Activated CD4-positive, alpha-beta memory T cell treated with anti-CD3 and anti-CD28 coated beads for 36 hours (primary cell): ENCODE results near the gene RAI14. TPM values are rescaled to one million over a fixed set of nuclear protein-coding genes. Genes with fewer than 3 reads are reported as not detected.
"Not testable (repeated sequence)": the region's sequence is repeated elsewhere in the genome, so short reads cannot be mapped to it uniquely, and the experiment has no call there.

ENCODE experiments used
- CTCF ChIA-PET: fragments of 350-600 bp; sonication (Branson Sonifier 250); formaldehyde crosslinking; loops from one replicate; lab custom pipeline; 2021; ENCODE audit warnings: antibody characterized with exemption, inconsistent platforms; lab: Charles Lee
- POLR2A ChIA-PET: fragments of 350-600 bp; sonication (Branson Sonifier 250); formaldehyde crosslinking; loops from one replicate; lab custom pipeline; 2021; ENCODE audit warnings: antibody characterized with exemption; lab: Charles Lee
- DNase-seq: peaks from one replicate; pipeline ENCODE4 v3.0.0-alpha.2; 2020
- H3K27ac Mint-ChIP-seq: one replicate; pipeline ENCODE4 v1.8.0; 2021; ENCODE audit warnings: mixed read lengths
- H3K27me3 Mint-ChIP-seq: one replicate; pipeline ENCODE4 v1.8.0; 2021; ENCODE audit warnings: mixed read lengths
- H3K36me3 Mint-ChIP-seq: one replicate; pipeline ENCODE4 v1.8.0; 2021; ENCODE audit warnings: mixed read lengths
- H3K4me1 Mint-ChIP-seq: one replicate; pipeline ENCODE4 v1.8.0; 2021; ENCODE audit warnings: low read depth, mixed read lengths
- H3K4me3 Mint-ChIP-seq: one replicate; pipeline ENCODE4 v1.8.0; 2021; ENCODE audit warnings: mild to moderate bottlenecking, mixed read lengths
- H3K9me3 Mint-ChIP-seq: one replicate; pipeline ENCODE4 v1.8.0; 2021; ENCODE audit warnings: mixed read lengths
- intact Hi-C: fragments of 100-400 bp; cut with micrococcal nuclease; formaldehyde crosslinking; loops from one replicate; pipeline ENCODE4 v1.15.1; 2023
- total RNA-seq, 2 experiments: library from RNA; stranded (reverse); gene quantifications; one replicate each; pipeline ENCODE4 v1.2.3, GENCODE V29; 2021

The RAI14 gene
- total RNA-seq, 2 experiments from 2014 or later: 3.9 to 5.4 TPM

DNA sequence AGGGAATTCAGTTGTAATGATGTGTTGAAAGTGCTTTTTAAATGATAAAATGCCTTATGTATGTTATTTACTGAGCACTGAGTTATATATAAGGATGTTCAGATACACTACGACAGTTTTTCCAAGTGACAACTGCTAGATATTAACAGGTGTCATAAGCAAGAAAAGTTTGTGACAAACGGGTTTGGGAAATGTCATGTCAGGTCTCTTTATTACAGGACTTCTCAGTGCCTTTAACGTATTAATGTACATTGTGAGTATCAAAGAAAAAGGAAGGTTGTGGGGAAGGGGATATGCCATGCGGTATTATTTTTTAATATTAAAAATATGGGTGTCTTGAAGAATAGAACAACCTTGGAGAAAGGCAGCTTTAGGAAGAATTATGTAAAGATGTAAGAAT is 56.4 kb downstream of the RAI14 start:
- intact Hi-C loops: no loop called here
- H3K4me3 Mint-ChIP-seq: no peak overlapping the region
- no peaks in the 10 kb centered on the region for H3K36me3 Mint-ChIP-seq
- H3K27ac Mint-ChIP-seq: no peak overlapping the region
- POLR2A ChIA-PET: no interaction called here
- DNase-seq: no peak
- CTCF ChIA-PET: no interaction called here
- peaks cover 2% of the 10 kb centered on the region for H3K27me3 Mint-ChIP-seq
- H3K4me1 Mint-ChIP-seq: peaks cover 3% of the 10 kb centered on the region
- H3K9me3 Mint-ChIP-seq: no peaks in the 10 kb centered on the region

GRCh38 chr5:34715711-34716110 is 59.6 kb downstream of the RAI14 start:
- ChIA-PET POLR2A (no interaction called here), CTCF (no interaction called here)
- H3K36me3 Mint-ChIP-seq: no peaks in the 10 kb centered on the region
- peaks cover 3% of the 10 kb centered on the region for H3K4me1 Mint-ChIP-seq
- no peak overlapping the region for H3K4me3 Mint-ChIP-seq
- DNase-seq: no peak
- intact Hi-C loops: no loop called here
- H3K27me3 Mint-ChIP-seq: peaks cover 2% of the 10 kb centered on the region
- no peaks in the 10 kb centered on the region for H3K9me3 Mint-ChIP-seq
- H3K27ac Mint-ChIP-seq: no peak overlapping the region

DNA sequence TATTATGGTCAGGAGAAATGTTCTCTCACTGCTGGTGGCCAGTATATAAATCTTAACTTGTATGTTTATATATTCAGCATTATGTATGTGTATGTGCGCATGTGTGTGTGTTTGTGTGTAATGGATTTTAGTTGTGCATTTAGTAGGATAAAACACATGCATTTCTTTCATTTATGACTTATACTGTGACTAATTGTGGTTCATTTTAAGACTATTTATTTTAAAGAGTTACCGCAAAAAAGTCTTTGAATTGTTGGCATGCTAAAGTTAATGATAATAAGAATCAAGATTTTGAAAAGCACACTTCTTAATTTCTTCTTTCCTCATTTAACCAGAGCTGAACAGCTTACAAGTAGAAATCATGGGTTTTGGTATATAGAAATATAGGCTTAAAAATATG is 60.9 kb downstream of the RAI14 start:
- Mint-ChIP-seq H3K9me3 (no peaks in the 10 kb centered on the region), H3K27ac (no peak overlapping the region), H3K4me1 (peaks cover 3% of the 10 kb centered on the region), H3K4me3 (no peak overlapping the region), H3K36me3 (no peaks in the 10 kb centered on the region), H3K27me3 (peaks cover 2% of the 10 kb centered on the region)
- intact Hi-C loops: no loop called here
- ChIA-PET POLR2A (no interaction called here), CTCF (no interaction called here)
- no peak for DNase-seq

DNA sequence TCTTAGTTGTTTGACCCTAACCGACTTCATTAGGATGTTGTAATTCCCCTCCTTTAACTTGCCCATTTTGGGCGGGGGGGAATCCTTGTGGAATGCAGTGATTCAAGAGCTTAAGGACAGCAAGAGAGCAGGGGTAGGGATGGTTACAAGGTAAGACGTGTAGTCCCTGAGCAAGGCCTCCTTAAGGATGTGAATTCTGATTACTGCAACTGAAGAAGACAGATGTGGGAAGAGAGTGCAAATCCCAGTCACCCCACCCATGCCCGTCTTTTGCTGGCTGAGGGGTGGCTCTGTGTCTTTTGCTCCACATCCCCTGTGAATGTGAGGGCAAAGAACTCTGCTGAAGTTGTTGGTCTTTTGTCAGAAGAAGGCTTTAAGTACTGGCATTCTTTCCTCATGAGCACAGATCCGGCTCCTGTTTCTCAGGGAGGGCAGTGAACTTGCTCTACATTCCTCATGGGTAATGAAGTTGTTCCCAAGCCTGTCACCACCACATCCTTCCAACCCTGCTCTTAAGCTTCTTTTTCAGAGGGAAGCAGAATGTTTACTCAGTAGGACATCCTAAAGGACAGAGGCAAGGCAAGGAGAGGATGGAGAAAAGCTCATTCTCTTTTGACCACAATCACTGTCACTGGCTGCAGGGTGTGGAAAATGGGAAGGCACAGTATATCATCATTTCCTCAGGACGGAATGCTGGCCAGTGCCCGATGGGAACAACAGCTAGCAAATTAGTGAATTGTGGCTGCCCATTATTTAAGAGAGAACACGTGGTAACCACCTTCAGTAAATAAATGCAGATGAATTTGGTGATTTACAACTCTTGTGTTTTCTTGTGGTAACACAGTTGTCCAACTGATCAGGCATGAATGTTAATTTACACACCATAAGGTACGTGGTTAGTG is 61.5 kb downstream of the RAI14 start:
- Mint-ChIP-seq H3K4me3 (no peak overlapping the region), H3K36me3 (no peaks in the 10 kb centered on the region), H3K9me3 (no peaks in the 10 kb centered on the region), H3K27ac (no peak overlapping the region), H3K27me3 (peaks cover 2% of the 10 kb centered on the region), H3K4me1 (peaks cover 3% of the 10 kb centered on the region)
- ChIA-PET POLR2A (no interaction called here), CTCF (no interaction called here)
- DNase-seq: no peak
- intact Hi-C loops: no loop called here

- Mint-ChIP-seq H3K4me1 (peaks cover 3% of the 10 kb centered on the region), H3K27me3 (peaks cover 2% of the 10 kb centered on the region), H3K9me3 (no peaks in the 10 kb centered on the region), H3K27ac (no peak overlapping the region), H3K4me3 (no peak overlapping the region), H3K36me3 (no peaks in the 10 kb centered on the region)
- ChIA-PET POLR2A (no interaction called here), CTCF (no interaction called here)
- intact Hi-C loops: no loop called here
- no peak for DNase-seq
Observed at GRCh38 chr5:34718516-34718915, 62.4 kb downstream of the RAI14 start.

DNA sequence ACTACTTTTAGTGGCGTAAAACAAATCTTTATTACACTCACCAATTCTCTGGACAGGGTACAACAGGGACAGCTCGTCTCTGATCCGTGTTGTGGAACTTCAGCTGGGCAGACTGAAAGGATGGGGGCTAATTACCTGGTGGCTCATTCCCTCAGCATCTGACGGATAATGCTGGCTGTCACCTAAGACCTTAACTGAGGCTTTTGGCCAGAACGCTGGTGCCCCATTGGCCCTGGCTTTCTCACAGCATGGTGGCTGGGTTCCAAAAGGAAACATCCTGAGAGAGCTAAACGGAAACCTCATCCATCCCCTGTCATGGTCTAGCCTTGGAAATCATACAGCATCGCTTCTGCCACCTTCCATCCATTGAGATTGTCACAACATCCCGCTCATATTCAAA is 62.9 kb downstream of the RAI14 start:
- Mint-ChIP-seq H3K9me3 (no peaks in the 10 kb centered on the region), H3K36me3 (no peaks in the 10 kb centered on the region), H3K27me3 (peaks cover 2% of the 10 kb centered on the region), H3K27ac (no peak overlapping the region), H3K4me1 (peaks cover 3% of the 10 kb centered on the region), H3K4me3 (no peak overlapping the region)
- ChIA-PET POLR2A (no interaction called here), CTCF (no interaction called here)
- no peak for DNase-seq
- intact Hi-C loops: no loop called here

DNA sequence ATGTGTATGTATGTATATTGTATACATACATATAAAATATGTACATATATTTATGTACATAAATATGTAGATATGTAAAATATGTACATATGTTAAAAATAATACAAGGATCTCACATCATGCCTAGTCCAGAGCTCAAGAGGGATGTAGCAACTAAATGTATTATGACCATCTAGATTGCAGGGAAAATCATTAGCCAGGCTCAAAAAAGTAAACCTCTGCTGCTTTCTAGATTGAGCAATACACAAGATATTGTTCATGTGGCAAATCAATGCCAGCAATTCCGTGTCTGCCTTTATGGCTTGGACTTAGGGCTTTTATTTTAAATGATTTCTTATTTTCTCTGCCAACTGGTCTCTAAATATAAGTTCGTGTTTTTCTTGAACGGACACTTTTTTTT is 65.2 kb downstream of the RAI14 start:
- intact Hi-C loops: no loop called here
- H3K4me1 Mint-ChIP-seq: no peaks in the 10 kb centered on the region
- ChIA-PET CTCF (no interaction called here), POLR2A (no interaction called here)
- H3K27me3 Mint-ChIP-seq: no peaks in the 10 kb centered on the region
- H3K9me3 Mint-ChIP-seq: no peaks in the 10 kb centered on the region
- no peak overlapping the region for H3K27ac Mint-ChIP-seq
- DNase-seq: no peak
- H3K4me3 Mint-ChIP-seq: no peak overlapping the region
- peaks cover 3% of the 10 kb centered on the region for H3K36me3 Mint-ChIP-seq

- intact Hi-C loops: no loop called here
- Mint-ChIP-seq H3K4me1 (no peaks in the 10 kb centered on the region), H3K27ac (no peak overlapping the region), H3K4me3 (no peak overlapping the region), H3K27me3 (no peaks in the 10 kb centered on the region), H3K36me3 (peaks cover 3% of the 10 kb centered on the region), H3K9me3 (no peaks in the 10 kb centered on the region)
- CTCF ChIA-PET: no interaction called here
- no peak for DNase-seq
- POLR2A ChIA-PET: no interaction called here
Observed at GRCh38 chr5:34722183-34722582, 66.1 kb downstream of the RAI14 start.

DNA sequence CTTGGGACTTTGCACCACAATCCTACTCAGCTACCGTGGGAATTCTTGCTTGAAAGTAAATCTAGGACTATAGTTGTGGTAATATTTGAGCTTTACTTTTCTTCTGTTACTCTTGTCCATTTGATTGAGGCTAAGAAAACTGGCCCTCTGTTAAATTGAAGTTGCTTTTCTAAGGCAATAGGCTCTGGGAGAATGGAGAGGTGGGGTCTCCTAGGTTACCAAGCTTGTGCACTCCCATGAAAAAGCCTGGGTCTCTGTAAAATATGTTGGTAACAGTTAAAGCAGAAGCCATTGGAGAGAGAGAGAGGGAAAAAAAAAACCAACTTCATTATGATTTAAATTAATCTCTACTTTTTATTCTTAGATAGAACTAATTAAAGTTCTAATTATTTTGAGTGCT is 68.6 kb downstream of the RAI14 start:
- intact Hi-C loops: no loop called here
- ChIA-PET POLR2A (no interaction called here), CTCF (no interaction called here)
- no peaks in the 10 kb centered on the region for H3K4me1 Mint-ChIP-seq
- peaks cover 3% of the 10 kb centered on the region for H3K36me3 Mint-ChIP-seq
- no peak overlapping the region for H3K4me3 Mint-ChIP-seq
- no peak for DNase-seq
- no peak overlapping the region for H3K27ac Mint-ChIP-seq
- peaks cover 2% of the 10 kb centered on the region for H3K27me3 Mint-ChIP-seq
- no peaks in the 10 kb centered on the region for H3K9me3 Mint-ChIP-seq

- CTCF ChIA-PET, H3K27me3 Mint-ChIP-seq, H3K27ac Mint-ChIP-seq, POLR2A ChIA-PET, H3K4me3 Mint-ChIP-seq, intact Hi-C loops, H3K36me3 Mint-ChIP-seq, H3K4me1 Mint-ChIP-seq, DNase-seq, H3K9me3 Mint-ChIP-seq: not testable (repeated sequence)
Observed at GRCh38 chr5:34727166-34727749, 71.1 kb downstream of the RAI14 start.

- H3K27me3 Mint-ChIP-seq: peaks cover 2% of the 10 kb centered on the region
- POLR2A ChIA-PET: no interaction called here
Observed at GRCh38 chr5:34728236-34728635, 72.1 kb downstream of the RAI14 start.

GRCh38 chr5:34731435-34732232 is 75.5 kb downstream of the RAI14 start:
- ChIA-PET CTCF (no interaction called here), POLR2A (no interaction called here)
- no peak for DNase-seq
- Mint-ChIP-seq H3K4me3 (no peak overlapping the region), H3K9me3 (no peaks in the 10 kb centered on the region), H3K27ac (no peak overlapping the region), H3K4me1 (no peaks in the 10 kb centered on the region), H3K36me3 (no peaks in the 10 kb centered on the region), H3K27me3 (peaks cover 2% of the 10 kb centered on the region)
- intact Hi-C loops: no loop called here

More at GRCh38 chr5:34728236-34728635, 72.1 kb downstream of the RAI14 start:
- Mint-ChIP-seq H3K36me3 (peaks cover 3% of the 10 kb centered on the region), H3K9me3 (no peaks in the 10 kb centered on the region), H3K4me3 (no peak overlapping the region), H3K27ac (no peak overlapping the region), H3K4me1 (no peaks in the 10 kb centered on the region)
- intact Hi-C loops: no loop called here
- CTCF ChIA-PET: no interaction called here
- DNase-seq: no peak
